HEK293T (cell line): Measurements from ENCODE around the gene ITGAD.

Experiments
- ARNT ChIP-seq: fragments of 450-650 bp; IDR thresholded peaks from 2 replicates; pipeline ENCODE4 v1.6.1; 2017; ENCODE audit warnings: mild to moderate bottlenecking
- BHLHE40 ChIP-seq: fragments of 450-650 bp; IDR thresholded peaks from 2 replicates; pipeline ENCODE4 v1.6.1; 2016; ENCODE audit warnings: mild to moderate bottlenecking, moderate library complexity, borderline replicate concordance
- ELF4 ChIP-seq: fragments of 450-650 bp; IDR thresholded peaks from 2 replicates; pipeline ENCODE4 v1.6.1; 2017; ENCODE audit warnings: antibody characterized with exemption
- FOXA1 ChIP-seq: fragments of 450-650 bp; IDR thresholded peaks from 2 replicates; pipeline ENCODE4 v1.6.1; 2016; ENCODE audit warnings: mild to moderate bottlenecking
- FOXM1 ChIP-seq: fragments of 450-650 bp; IDR thresholded peaks from 2 replicates; pipeline ENCODE4 v1.6.1; 2017; ENCODE audit warnings: mild to moderate bottlenecking, borderline replicate concordance
- HDGF ChIP-seq: fragments of 450-650 bp; IDR thresholded peaks from 2 replicates; pipeline ENCODE4 v1.6.1; 2017; ENCODE audit warnings: antibody characterized with exemption, borderline replicate concordance
- L3MBTL2 ChIP-seq: fragments of 450-650 bp; conservative IDR thresholded peaks from 2 replicates; pipeline ENCODE4 v1.6.1; 2016; ENCODE audit warnings: mild to moderate bottlenecking
- LEF1 ChIP-seq: fragments of 450-650 bp; IDR thresholded peaks from 2 replicates; pipeline ENCODE4 v1.6.1; 2017; ENCODE audit warnings: mild to moderate bottlenecking, borderline replicate concordance
- NFRKB ChIP-seq: fragments of 450-650 bp; IDR thresholded peaks from 2 replicates; pipeline ENCODE4 v1.6.1; 2016; ENCODE audit warnings: mild to moderate bottlenecking, moderate library complexity
- SP1 ChIP-seq: fragments of 450-650 bp; IDR thresholded peaks from 2 replicates; pipeline ENCODE4 v1.6.1; 2017
- SUZ12 ChIP-seq: fragments of 450-650 bp; IDR thresholded peaks from 2 replicates; pipeline ENCODE4 v1.6.1; 2016; ENCODE audit warnings: mild to moderate bottlenecking
- TARDBP ChIP-seq: fragments of 450-650 bp; IDR thresholded peaks from 2 replicates; pipeline ENCODE4 v1.6.1; 2016
- ZNF384 ChIP-seq: fragments of 450-650 bp; IDR thresholded peaks from 2 replicates; pipeline ENCODE4 v1.6.1; 2016

DNA sequence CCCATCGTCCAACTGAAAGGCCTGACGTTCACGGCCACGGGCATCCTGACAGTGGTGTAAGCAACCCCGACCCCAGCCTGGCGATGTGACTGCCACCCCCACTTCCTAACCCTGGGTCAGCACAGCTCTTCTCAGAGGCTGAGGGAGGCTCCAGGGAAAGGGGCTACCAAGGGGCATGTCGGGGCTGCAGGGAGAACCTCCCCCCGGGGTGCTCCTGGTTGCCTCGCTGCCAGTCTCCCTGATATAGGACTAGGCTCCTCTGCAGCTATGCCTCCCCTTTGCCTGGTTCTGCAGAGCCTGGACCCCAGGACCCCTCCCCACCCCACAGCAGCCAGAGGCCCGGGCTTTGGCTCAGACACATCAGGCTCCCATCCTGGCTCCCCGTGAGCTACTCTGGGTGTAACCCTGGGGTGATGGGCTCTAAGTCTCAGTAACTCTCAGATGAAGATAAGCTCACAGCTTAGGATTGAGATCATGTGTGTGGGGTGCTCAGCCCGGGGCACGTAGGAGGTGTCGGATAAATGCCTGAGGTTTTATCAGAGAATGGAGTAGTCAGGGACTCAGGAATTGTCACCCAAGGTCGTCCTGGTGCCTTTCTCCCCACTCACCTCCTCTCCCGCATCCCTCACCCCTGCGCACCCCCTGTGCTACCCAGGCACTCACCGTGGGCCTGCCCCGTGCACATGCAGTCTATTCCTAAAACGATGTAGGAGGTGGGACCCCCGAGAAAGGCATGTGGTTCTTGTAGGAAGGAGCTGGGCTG is 10.6 kb downstream of the ITGAD start:
- no peak for TF ChIP-seq SP1
- TF ChIP-seq TARDBP = no peak
- TF ChIP-seq NFRKB = no peak
- TF ChIP-seq BHLHE40 = no peak
- no peak for TF ChIP-seq ELF4
- TF ChIP-seq FOXA1 = no peak
- TF ChIP-seq FOXM1 = no peak
- no peak for TF ChIP-seq SUZ12
- TF ChIP-seq HDGF = no peak
- no peak for TF ChIP-seq L3MBTL2
- TF ChIP-seq ZNF384 = no peak
- TF ChIP-seq ARNT = no peak
- TF ChIP-seq LEF1 = no peak
